Gastroesophageal sphincter (tissue), 4 donors: ENCODE results near the gene SEMA4A. TPM values are rescaled to one million over a fixed set of nuclear protein-coding genes. Genes with fewer than 3 reads are reported as not detected.
"Not testable (repeated sequence)": the region's sequence is repeated elsewhere in the genome, so short reads cannot be mapped to it uniquely, and the experiment has no call there.

Experiments
- ATAC-seq: fragments of 150-250 bp; one replicate; pipeline ENCODE4 v1.9.1; 2016; ENCODE audit warnings: mild to moderate bottlenecking, moderate library complexity
- H3K27ac ChIP-seq, 4 donors: fragments of 200-600 bp; sonication (generic) in 3 of 4; 1 replicate in 3 of 4; 2 replicates in 1 of 4; pipeline ENCODE4 v1.5.1; 2016 to 2019
- H3K27me3 ChIP-seq: fragments of 200-600 bp; sonication (generic); one replicate; pipeline ENCODE4 v1.5.1; 2019
- H3K36me3 ChIP-seq, 2 donors: fragments of 200-600 bp; sonication (generic); one replicate each; pipeline ENCODE4 v1.5.1; 2019; ENCODE audit warnings: control low read depth in 1 of 2
- H3K4me1 ChIP-seq, 3 donors: fragments of 200-600 bp; sonication (generic); 1 replicate in 2 of 3; 2 replicates in 1 of 3; pipeline ENCODE4 v1.5.1; 2016 to 2019; ENCODE audit warnings: control low read depth in 2 of 3
- H3K4me3 ChIP-seq, 2 donors: fragments of 200-600 bp; sonication (generic); one replicate each; pipeline ENCODE4 v1.5.1; 2019; ENCODE audit warnings: mild to moderate bottlenecking in 1 of 2, moderate library complexity in 1 of 2
- H3K9me3 ChIP-seq, 3 donors: fragments of 200-600 bp; sonication (generic); one replicate each; pipeline ENCODE4 v1.5.1; 2017 to 2019; ENCODE audit warnings: control low read depth in 2 of 3
- CTCF ChIP-seq, 4 experiments: fragments of 200-600 bp in 2 of 4; fragments of 450-650 bp in 2 of 4; sonication (generic) in 1 of 4; IDR thresholded peaks; one replicate each; pipeline ENCODE4 v1.5.1; 2017 to 2019; ENCODE audit warnings: antibody characterized with exemption in 4 of 4, mild to moderate bottlenecking in 2 of 4, moderate library complexity in 2 of 4
- EP300 ChIP-seq: sonication (generic); formaldehyde crosslinking; IDR thresholded peaks from one replicate; pipeline ENCODE4 v1.6.1; 2017; ENCODE audit warnings: antibody characterized with exemption, mild to moderate bottlenecking
- POLR2A ChIP-seq, 2 donors: fragments of 450-650 bp; IDR thresholded peaks; one replicate each; pipeline ENCODE4 v1.6.1; 2017; ENCODE audit warnings: antibody characterized with exemption in 2 of 2, mild to moderate bottlenecking in 2 of 2, moderate library complexity in 1 of 2
- POLR2AphosphoS5 ChIP-seq: sonication (generic); formaldehyde crosslinking; IDR thresholded peaks from one replicate; pipeline ENCODE4 v1.6.1; 2017; ENCODE audit warnings: antibody characterized with exemption
- WGBS, 2 donors: methylation state at CpG; one replicate each; pipeline ENCODE4 v1.1.5; 2018; ENCODE audit warnings: low coverage in 1 of 2; 5-methylcytosine and 5-hydroxymethylcytosine counted together
- total RNA-seq, 4 donors: library from RNA; depleted of rRNA; stranded (reverse); fragments of >200 nt; gene quantifications; one replicate each; pipeline ENCODE4 v1.1.0, GENCODE V29; 2016

Gene SEMA4A
- total RNA-seq, 4 donors from 2014 or later = 1.7 to 7.5 (median 3.4) TPM

GRCh38 chr1:156119503-156120209 is 33.7 kb upstream of the SEMA4A start:
- 0% methylated on average over 1 of the region's 3 CpGs; no CpG with 5 or more reads in 1 of the 2 donors for WGBS, 2 donors
- Histone ChIP-seq H3K9me3 (no peaks in the 10 kb centered on the region), H3K4me3 (peak overlapping the region; percentile 0 to 93), H3K4me1 (peaks cover 13 to 84% (median 53%) of the 10 kb centered on the region in 3 donors), H3K27ac (peak overlapping the region; percentile 94 to 100 (median 100)), H3K27me3 (no peaks in the 10 kb centered on the region), H3K36me3 (peaks cover 0 to 5% of the 10 kb centered on the region in 2 donors)
- peak; percentile 26 for ATAC-seq
- TF ChIP-seq POLR2AphosphoS5 (peak; percentile 52), EP300 (no peak), CTCF (IDR thresholded peaks at IDR 0.05) (peak in 1 of 4 experiments; percentile 16), POLR2A (IDR thresholded peaks at IDR 0.05) (no peak)

- TF ChIP-seq POLR2A (IDR thresholded peaks at IDR 0.05) = no peak
- TF ChIP-seq EP300 = no peak
- no peak for TF ChIP-seq CTCF (IDR thresholded peaks at IDR 0.05)
- TF ChIP-seq POLR2AphosphoS5 = no peak
- Histone ChIP-seq H3K4me3 (peak overlapping the region in 1 of 2 donors; percentile 93), H3K27me3 (no peaks in the 10 kb centered on the region), H3K9me3 (no peaks in the 10 kb centered on the region), H3K27ac (peak overlapping the region; percentile 94 to 100 (median 100)), H3K4me1 (peaks cover 17 to 90% (median 59%) of the 10 kb centered on the region in 3 donors), H3K36me3 (peaks cover 0 to 5% of the 10 kb centered on the region in 2 donors)
- ATAC-seq = no peak
- WGBS, 2 donors = 32 to 67% methylated on average over 1 to 3 of the region's 3 CpGs
Observed at GRCh38 chr1:156120318-156120717, 33.1 kb upstream of the SEMA4A start.

- H3K36me3 ChIP-seq, H3K27me3 ChIP-seq, H3K9me3 ChIP-seq, ATAC-seq: not testable (repeated sequence)
- H3K4me3 ChIP-seq = peak overlapping the region in 1 of 2 donors; percentile 93
- H3K4me1 ChIP-seq = peaks cover 17 to 97% (median 66%) of the 10 kb centered on the region in 3 donors
- H3K27ac ChIP-seq = peak overlapping the region; percentile 94 to 100 (median 100)
- 8 to 22% methylated on average over 1 to 2 of the region's 4 CpGs for WGBS, 2 donors
Observed at GRCh38 chr1:156121005-156121404, 32.4 kb upstream of the SEMA4A start.

GRCh38 chr1:156121457-156121856 is 31.9 kb upstream of the SEMA4A start:
- Histone ChIP-seq H3K27me3 (no peaks in the 10 kb centered on the region), H3K27ac (peak overlapping the region; percentile 94 to 100 (median 100)), H3K4me1 (peaks cover 17 to 100% (median 71%) of the 10 kb centered on the region in 3 donors), H3K36me3 (peaks cover 0 to 5% of the 10 kb centered on the region in 2 donors), H3K9me3 (no peaks in the 10 kb centered on the region), H3K4me3 (peak overlapping the region; percentile 38 to 93)
- ATAC-seq = no peak
- 26% methylated on average over 2 of the region's 4 CpGs; no CpG with 5 or more reads in 1 of the 2 donors for WGBS, 2 donors
- TF ChIP-seq POLR2AphosphoS5 (no peak), CTCF (IDR thresholded peaks at IDR 0.05) (no peak), POLR2A (IDR thresholded peaks at IDR 0.05) (no peak), EP300 (no peak)

GRCh38 chr1:156122086-156122485 is 31.3 kb upstream of the SEMA4A start:
- TF ChIP-seq CTCF (IDR thresholded peaks at IDR 0.05) (no peak), EP300 (no peak), POLR2A (IDR thresholded peaks at IDR 0.05) (no peak), POLR2AphosphoS5 (no peak)
- Histone ChIP-seq H3K9me3 (no peaks in the 10 kb centered on the region), H3K4me1 (peaks cover 21 to 100% (median 76%) of the 10 kb centered on the region in 3 donors), H3K27ac (peak overlapping the region; percentile 94 to 100 (median 100)), H3K27me3 (no peaks in the 10 kb centered on the region), H3K4me3 (peak overlapping the region; percentile 38 to 93), H3K36me3 (peaks cover 0 to 5% of the 10 kb centered on the region in 2 donors)
- ATAC-seq = no peak
- WGBS, 2 donors = 5 to 23% methylated on average over 4 of the region's 4 CpGs
